SK-N-SH (cell line): ENCODE results near the gene PARP8. TPM values are rescaled to one million over a fixed set of nuclear protein-coding genes. Genes with fewer than 3 reads are reported as not detected.

Experiments
- CTCF ChIA-PET: fragments of 300-600, 350-600 bp; formaldehyde crosslinking; extraction: SDS; loops from one replicate; lab custom pipeline; 2021; lab: Yijun Ruan, JAX
- POLR2A ChIA-PET: fragments of 350-600 bp; sonication (Branson Sonifier 250); formaldehyde crosslinking; extraction: SDS; loops from one replicate; lab custom pipeline; 2020; ENCODE audit warnings: antibody characterized with exemption, inconsistent platforms; lab: Yijun Ruan, JAX
- DNase-seq: peaks from one replicate; pipeline ENCODE4 v3.0.0; 2012
- H2AFZ ChIP-seq: fragments of 200-600 bp; sonication (generic); 2 replicates; pipeline ENCODE4 v1.8.1; 2016; ENCODE audit warnings: antibody characterized with exemption, mild to moderate bottlenecking, low read depth
- H3F3A ChIP-seq: fragments of 200-600 bp; sonication (generic); replicated peaks from 2 replicates; pipeline ENCODE3; 2016; ENCODE audit warnings: antibody characterized with exemption, mild to moderate bottlenecking; ENCODE audit not compliant: insufficient read depth
- H3K27ac ChIP-seq, 2 experiments: fragments of 200-500 bp in 1 of 2; fragments of 200-600 bp in 1 of 2; sonication (Bioruptor generic) in 1 of 2; sonication (generic), shearing (Covaris generic) in 1 of 2; 2 replicates each; pipeline versions ENCODE4 v1.5.1 to v1.6.1; 2014 to 2016; ENCODE audit warnings: low read depth in 2 of 2, inconsistent platforms in 1 of 2, low read length in 1 of 2, mild to moderate bottlenecking in 1 of 2, mixed read lengths in 1 of 2
- H3K27me3 ChIP-seq: fragments of 200-600 bp; sonication (generic), shearing (Covaris generic); 2 replicates; pipeline ENCODE4 v1.6.1; 2016; ENCODE audit warnings: mixed run types; ENCODE audit not compliant: insufficient read depth
- H3K36me3 ChIP-seq, 2 experiments: fragments of 200-500 bp in 1 of 2; fragments of 200-600 bp in 1 of 2; sonication (Bioruptor generic) in 1 of 2; sonication (generic) in 1 of 2; replicated peaks in 1 of 2; 2 replicates each; pipeline versions ENCODE3 to v1.5.1; 2014 to 2016; ENCODE audit warnings: low read length in 1 of 2, mild to moderate bottlenecking in 1 of 2; ENCODE audit not compliant: insufficient read depth in 2 of 2, control insufficient read depth in 1 of 2
- H3K4me1 ChIP-seq, 2 experiments: fragments of 200-500 bp in 1 of 2; fragments of 200-600 bp in 1 of 2; sonication (Bioruptor generic) in 1 of 2; sonication (generic), shearing (Covaris generic) in 1 of 2; 2 replicates each; pipeline versions ENCODE4 v1.5.1 to v1.6.1; 2014 to 2016; ENCODE audit warnings: low read depth in 1 of 2, low read length in 1 of 2, mixed run types in 1 of 2; ENCODE audit not compliant: insufficient read depth in 2 of 2, control insufficient read depth in 1 of 2
- H3K4me2 ChIP-seq: fragments of 200-600 bp; sonication (generic), shearing (Covaris generic); 2 replicates; pipeline ENCODE4 v1.6.1; 2017; ENCODE audit warnings: mixed run types
- H3K4me3 ChIP-seq, 2 experiments: fragments of 200-500 bp in 1 of 2; fragments of 200-600 bp in 1 of 2; sonication (Bioruptor generic) in 1 of 2; sonication (generic), shearing (Covaris generic) in 1 of 2; 2 replicates each; pipeline versions ENCODE4 v1.5.1 to v1.8.1; 2014 to 2016; ENCODE audit warnings: low read depth in 2 of 2, inconsistent platforms in 1 of 2, low read length in 1 of 2, mild to moderate bottlenecking in 1 of 2, mixed read lengths in 1 of 2, moderate library complexity in 1 of 2
- H3K79me2 ChIP-seq: fragments of 200-600 bp; sonication (generic); 2 replicates; pipeline ENCODE4 v1.8.1; 2017; ENCODE audit warnings: mild to moderate bottlenecking; ENCODE audit not compliant: insufficient read depth
- H3K9ac ChIP-seq: fragments of 200-600 bp; sonication (generic); 2 replicates; pipeline ENCODE4 v1.6.1; 2017; ENCODE audit warnings: mixed run types
- H3K9me2 ChIP-seq: fragments of 200-600 bp; sonication (generic); 2 replicates; pipeline ENCODE4 v1.6.1; 2017; ENCODE audit warnings: mixed run types
- H3K9me3 ChIP-seq: fragments of 200-600 bp; sonication (generic); 2 replicates; pipeline ENCODE4 v1.6.1; 2017; ENCODE audit warnings: mixed run types, mild to moderate bottlenecking, moderate library complexity
- H4K20me1 ChIP-seq: fragments of 200-600 bp; sonication (generic); 2 replicates; pipeline ENCODE4 v1.6.1; 2017; ENCODE audit warnings: mild to moderate bottlenecking, mixed run types; ENCODE audit not compliant: insufficient read depth
- CHD2 ChIP-seq: fragments of 150-350 bp; IDR thresholded peaks from 2 replicates; pipeline ENCODE4 v1.6.1; 2018; ENCODE audit warnings: low read length; ENCODE audit not compliant: partially characterized antibody
- ELF1 ChIP-seq: IDR thresholded peaks from 2 replicates; pipeline ENCODE4 v1.4.0; 2012
- EP300 ChIP-seq, 2 experiments: IDR thresholded peaks; 2 replicates each; pipeline versions ENCODE4 v1.4.0 to v1.6.1; 2012; ENCODE audit warnings: borderline replicate concordance in 1 of 2, low read depth in 1 of 2, low read length in 1 of 2
- FOXJ3 ChIP-seq: sonication (generic); formaldehyde crosslinking; IDR thresholded peaks from 2 replicates; pipeline ENCODE4 v1.5.1; 2020; ENCODE audit warnings: mild to moderate bottlenecking, missing genetic modification reagents
- FOXM1 ChIP-seq: IDR thresholded peaks from 2 replicates; pipeline ENCODE4 v1.4.0; 2012; ENCODE audit warnings: low read depth, mild to moderate bottlenecking
- GATA2 ChIP-seq: sonication (generic); formaldehyde crosslinking; IDR thresholded peaks from 2 replicates; pipeline ENCODE4 v1.5.0; 2020; ENCODE audit warnings: mild to moderate bottlenecking, missing genetic modification reagents
- MXI1 ChIP-seq: IDR thresholded peaks from 2 replicates; pipeline ENCODE4 v1.6.1; 2012; ENCODE audit warnings: mild to moderate bottlenecking, low read depth, low read length, improper control_type of control experiment
- NFIC ChIP-seq: IDR thresholded peaks from 2 replicates; pipeline ENCODE4 v1.4.0; 2012; ENCODE audit warnings: borderline replicate concordance
- NRF1 ChIP-seq: IDR thresholded peaks from 2 replicates; pipeline ENCODE4 v1.6.1; 2012; ENCODE audit warnings: low read depth, mild to moderate bottlenecking, low read length
- POLR2AphosphoS5 ChIP-seq: IDR thresholded peaks from 2 replicates; pipeline ENCODE4 v1.6.1; 2012; ENCODE audit warnings: low read depth, low read length
- RAD21 ChIP-seq: IDR thresholded peaks from 2 replicates; pipeline ENCODE4 v1.6.1; 2012; ENCODE audit warnings: mild to moderate bottlenecking, low read length
- RCOR1 ChIP-seq: fragments of 150-350 bp; IDR thresholded peaks from 2 replicates; pipeline ENCODE4 v1.6.1; 2017; ENCODE audit warnings: antibody characterized with exemption, low read length
- RFX5 ChIP-seq: IDR thresholded peaks from 2 replicates; pipeline ENCODE4 v1.6.1; 2012; ENCODE audit warnings: mild to moderate bottlenecking, improper control_type of control experiment, low read length
- SIN3A ChIP-seq: IDR thresholded peaks from 2 replicates; pipeline ENCODE4 v1.6.1; 2012; ENCODE audit warnings: low read depth, mild to moderate bottlenecking, low read length, moderate library complexity, borderline replicate concordance
- SMC3 ChIP-seq: IDR thresholded peaks from 2 replicates; pipeline ENCODE4 v1.6.1; 2012; ENCODE audit warnings: low read depth, low read length, improper control_type of control experiment
- TCF12 ChIP-seq: IDR thresholded peaks from 2 replicates; pipeline ENCODE4 v1.4.0; 2012
- TEAD4 ChIP-seq: IDR thresholded peaks from 2 replicates; pipeline ENCODE4 v1.4.0; 2012; ENCODE audit warnings: mild to moderate bottlenecking, borderline replicate concordance; ENCODE audit not compliant: insufficient read depth
- polyA plus RNA-seq, 3 experiments: library from polyadenylated mRNA; depleted of rRNA; stranded (reverse); fragments of >200 nt; gene quantifications; 2 replicates each; pipeline ENCODE4 v1.2.3, GENCODE V29; 2012
- TF ChIP-seq, protein P1 (sequence below): fragments of 200-600 bp; sonication (generic); IDR thresholded peaks from 2 replicates; pipeline ENCODE4 v1.6.1; 2017; ENCODE audit warnings: antibody characterized with exemption, mild to moderate bottlenecking, moderate library complexity
- TF ChIP-seq, protein P2 (sequence below): IDR thresholded peaks from 2 replicates; pipeline ENCODE4 v1.4.0; 2012; ENCODE audit warnings: low read depth, borderline replicate concordance
- TF ChIP-seq, protein P3 (sequence below): IDR thresholded peaks from 2 replicates; pipeline ENCODE4; 2012

The PARP8 gene
- polyA plus RNA-seq, 1 of the 3 experiments (the other 2 are of a cell fraction): 6.2 TPM

DNA sequence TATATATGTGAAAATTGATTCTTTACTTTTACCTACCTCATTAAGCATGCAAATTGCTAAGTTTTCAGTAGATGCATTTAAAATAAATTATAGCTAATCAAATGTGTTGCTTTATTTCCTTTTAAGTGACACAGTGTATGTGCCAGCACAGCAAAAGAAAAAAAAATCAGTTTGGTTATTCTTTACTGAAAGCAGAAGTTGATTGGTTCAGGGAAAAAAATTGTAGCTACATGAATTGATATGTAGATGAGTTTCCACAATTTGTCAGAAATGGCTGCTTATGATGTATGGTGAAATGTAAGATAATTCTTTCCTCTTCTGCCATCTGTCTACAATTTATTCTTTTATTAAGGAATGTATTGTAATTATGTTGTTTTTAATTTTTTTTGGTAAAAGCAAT, 57.8 kb downstream of the PARP8 start:
- TF ChIP-seq RAD21 (no peak), EP300 (IDR thresholded peaks at IDR 0.05; ENCODE audit: borderline replicate concordance in 1 of 2, low read depth in 1 of 2, low read length in 1 of 2) (no peak), TCF12 (no peak), POLR2AphosphoS5 (no peak), NFIC (no peak), CHD2 (no peak), SMC3 (no peak), NRF1 (no peak), FOXJ3 (CRISPR knock-in tag) (no peak), FOXM1 (no peak), SIN3A (no peak), TEAD4 (no peak), RFX5 (no peak), GATA2 (CRISPR knock-in tag) (no peak), MXI1 (no peak), ELF1 (no peak), RCOR1 (no peak)
- TF ChIP-seq, protein P1, sequence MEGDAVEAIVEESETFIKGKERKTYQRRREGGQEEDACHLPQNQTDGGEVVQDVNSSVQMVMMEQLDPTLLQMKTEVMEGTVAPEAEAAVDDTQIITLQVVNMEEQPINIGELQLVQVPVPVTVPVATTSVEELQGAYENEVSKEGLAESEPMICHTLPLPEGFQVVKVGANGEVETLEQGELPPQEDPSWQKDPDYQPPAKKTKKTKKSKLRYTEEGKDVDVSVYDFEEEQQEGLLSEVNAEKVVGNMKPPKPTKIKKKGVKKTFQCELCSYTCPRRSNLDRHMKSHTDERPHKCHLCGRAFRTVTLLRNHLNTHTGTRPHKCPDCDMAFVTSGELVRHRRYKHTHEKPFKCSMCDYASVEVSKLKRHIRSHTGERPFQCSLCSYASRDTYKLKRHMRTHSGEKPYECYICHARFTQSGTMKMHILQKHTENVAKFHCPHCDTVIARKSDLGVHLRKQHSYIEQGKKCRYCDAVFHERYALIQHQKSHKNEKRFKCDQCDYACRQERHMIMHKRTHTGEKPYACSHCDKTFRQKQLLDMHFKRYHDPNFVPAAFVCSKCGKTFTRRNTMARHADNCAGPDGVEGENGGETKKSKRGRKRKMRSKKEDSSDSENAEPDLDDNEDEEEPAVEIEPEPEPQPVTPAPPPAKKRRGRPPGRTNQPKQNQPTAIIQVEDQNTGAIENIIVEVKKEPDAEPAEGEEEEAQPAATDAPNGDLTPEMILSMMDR: no peak
- TF ChIP-seq, protein P2, sequence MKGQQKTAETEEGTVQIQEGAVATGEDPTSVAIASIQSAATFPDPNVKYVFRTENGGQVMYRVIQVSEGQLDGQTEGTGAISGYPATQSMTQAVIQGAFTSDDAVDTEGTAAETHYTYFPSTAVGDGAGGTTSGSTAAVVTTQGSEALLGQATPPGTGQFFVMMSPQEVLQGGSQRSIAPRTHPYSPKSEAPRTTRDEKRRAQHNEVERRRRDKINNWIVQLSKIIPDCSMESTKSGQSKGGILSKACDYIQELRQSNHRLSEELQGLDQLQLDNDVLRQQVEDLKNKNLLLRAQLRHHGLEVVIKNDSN: no peak
- TF ChIP-seq, protein P3, sequence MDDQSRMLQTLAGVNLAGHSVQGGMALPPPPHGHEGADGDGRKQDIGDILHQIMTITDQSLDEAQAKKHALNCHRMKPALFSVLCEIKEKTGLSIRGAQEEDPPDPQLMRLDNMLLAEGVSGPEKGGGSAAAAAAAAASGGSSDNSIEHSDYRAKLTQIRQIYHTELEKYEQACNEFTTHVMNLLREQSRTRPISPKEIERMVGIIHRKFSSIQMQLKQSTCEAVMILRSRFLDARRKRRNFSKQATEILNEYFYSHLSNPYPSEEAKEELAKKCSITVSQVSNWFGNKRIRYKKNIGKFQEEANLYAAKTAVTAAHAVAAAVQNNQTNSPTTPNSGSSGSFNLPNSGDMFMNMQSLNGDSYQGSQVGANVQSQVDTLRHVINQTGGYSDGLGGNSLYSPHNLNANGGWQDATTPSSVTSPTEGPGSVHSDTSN: no peak
- Histone ChIP-seq H3K9ac (no peak overlapping the region), H3K9me3 (no peaks in the 10 kb centered on the region), H3F3A (no peaks in the 10 kb centered on the region), H3K4me3 (no peak overlapping the region), H2AFZ (no peak overlapping the region), H3K4me2 (no peak overlapping the region), H3K27me3 (no peaks in the 10 kb centered on the region), H3K79me2 (0 out of 2 replicates have a peak, but pooled peaks cover 4% of the 10 kb centered on the region), H3K36me3 (no peaks in the 10 kb centered on the region), H4K20me1 (no peaks in the 10 kb centered on the region; the same call in 1 of the 2 replicates), H3K4me1 (peaks cover 0 to 6% of the 10 kb centered on the region in 2 experiments; a peak in 2 of 4 replicates), H3K27ac (no peak overlapping the region), H3K9me2 (no peaks in the 10 kb centered on the region)
- POLR2A ChIA-PET: no interaction called here
- CTCF ChIA-PET: no interaction called here
- DNase-seq: no peak
